GM12878 (cell line): ENCODE results near the gene PPP2R2B. TPM values are rescaled to one million over a fixed set of nuclear protein-coding genes. Genes with fewer than 3 reads are reported as not detected.

Experiments
- ATAC-seq: fragments of 200-7000 bp; cut with Tn5 transposase; 3 replicates; pipeline ENCODE4 v1.9.1; 2020; ENCODE audit warnings: mild to moderate bottlenecking, moderate library complexity
- BruUV-seq: library from RNA; stranded (reverse); fragments of 400-500 nt; replicated peaks from 2 replicates; lab custom pipeline; 2021; lab: Mats Ljungman, UMichigan
- CTCF ChIA-PET: fragments of 300-600 bp; sonication (Branson Sonifier 250); formaldehyde crosslinking; extraction: SDS; loops from one replicate; lab custom pipeline; 2021; ENCODE audit warnings: inconsistent platforms; lab: Yijun Ruan, JAX
- POLR2A ChIA-PET: fragments of 350-600 bp; formaldehyde crosslinking; extraction: SDS; loops from one replicate; lab custom pipeline; 2021; ENCODE audit warnings: inconsistent platforms; lab: Charles Lee
- RAD21 ChIA-PET: fragments of 300-600 bp; sonication (Branson Sonifier 250); formaldehyde crosslinking; loops from one replicate; lab custom pipeline; 2023; ENCODE audit warnings: antibody characterized with exemption; ENCODE audit not compliant: unreplicated experiment; lab: Charles Lee
- SMC1A ChIA-PET: fragments of 300-600 bp; sonication (Branson Sonifier 250); formaldehyde crosslinking; loops from one replicate; lab custom pipeline; 2023; ENCODE audit not compliant: unreplicated experiment, uncharacterized antibody; lab: Charles Lee
- DNase-seq: peaks from one replicate; pipeline ENCODE4 v3.0.0-alpha.2; 2011; ENCODE audit warnings: low read depth, low spot score
- FAIRE-seq: peaks from 3 replicates; lab custom pipeline; 2011; peaks lifted over from hg19 to GRCh38; lab: Jason Lieb, UNC
- H2AFZ ChIP-seq: 2 replicates; pipeline ENCODE4 v1.6.0; 2011; ENCODE audit warnings: low read depth, low read length, control low read depth; ENCODE audit not compliant: control insufficient read depth
- H3K27ac ChIP-seq: 2 replicates; pipeline ENCODE4 v1.5.1; 2011; ENCODE audit warnings: control low read depth; ENCODE audit not compliant: control insufficient read depth, insufficient read depth
- H3K27me3 ChIP-seq, 2 experiments: replicated peaks in 1 of 2; 2 replicates each; pipeline versions ENCODE4 v1.6.0 to v1.6.1; 2011; ENCODE audit warnings: low read length in 1 of 2; ENCODE audit not compliant: control insufficient read depth in 2 of 2, insufficient read depth in 2 of 2
- H3K36me3 ChIP-seq, 2 experiments: 2 replicates each; pipeline ENCODE4 v1.5.1; 2011; ENCODE audit warnings: low read length in 1 of 2; ENCODE audit not compliant: control insufficient read depth in 2 of 2, insufficient read depth in 2 of 2
- H3K4me1 ChIP-seq: 2 replicates; pipeline ENCODE4 v1.6.1; 2011; ENCODE audit warnings: mild to moderate bottlenecking, low read length, moderate library complexity, mixed read lengths; ENCODE audit not compliant: control insufficient read depth, insufficient read depth
- H3K4me2 ChIP-seq: 2 replicates; pipeline ENCODE4 v1.6.0; 2011; ENCODE audit warnings: control low read depth; ENCODE audit not compliant: control insufficient read depth, insufficient read depth
- H3K4me3 ChIP-seq: fragments of 200-600 bp; sonication (generic); 2 replicates; pipeline ENCODE4 v1.5.1; 2016
- H3K79me2 ChIP-seq: 2 replicates; pipeline ENCODE4 v1.6.0; 2011; ENCODE audit warnings: low read length; ENCODE audit not compliant: control insufficient read depth, insufficient read depth
- H3K9ac ChIP-seq: 2 replicates; pipeline ENCODE4 v1.8.0; 2011; ENCODE audit warnings: low read length, control low read depth, mixed read lengths; ENCODE audit not compliant: control insufficient read depth, insufficient read depth
- H3K9me3 ChIP-seq: replicated peaks from 3 replicates; pipeline ENCODE4 v1.5.1; 2011; ENCODE audit warnings: mild to moderate bottlenecking, low read length; ENCODE audit not compliant: control insufficient read depth, insufficient read depth
- H4K20me1 ChIP-seq: 2 replicates; pipeline ENCODE4 v1.6.0; 2011; ENCODE audit not compliant: control insufficient read depth, insufficient read depth
- CBX3 ChIP-seq: fragments of 200-600 bp; sonication (generic); IDR thresholded peaks from 2 replicates; pipeline ENCODE4 v1.6.1; 2016; ENCODE audit warnings: low read depth, borderline replicate concordance
- FOS ChIP-seq: IDR thresholded peaks from 3 replicates; pipeline ENCODE4 v1.6.1; 2011; ENCODE audit warnings: borderline replicate concordance; ENCODE audit not compliant: insufficient read length; ENCODE audit errors: extremely low read depth
- GABPA ChIP-seq: IDR thresholded peaks from 2 replicates; pipeline ENCODE4 v1.6.1; 2014; ENCODE audit warnings: antibody characterized with exemption, low read depth, mild to moderate bottlenecking, inconsistent platforms
- IRF4 ChIP-seq: IDR thresholded peaks from 2 replicates; pipeline ENCODE4 v1.6.1; 2011; ENCODE audit warnings: low read depth, low read length
- MTA3 ChIP-seq: IDR thresholded peaks from 2 replicates; pipeline ENCODE4 v1.6.1; 2012; ENCODE audit warnings: low read length, inconsistent platforms, borderline replicate concordance
- MYC ChIP-seq: IDR thresholded peaks from 2 replicates; pipeline ENCODE4 v1.6.1; 2011; ENCODE audit warnings: mild to moderate bottlenecking, low read length, moderate library complexity, inconsistent platforms; ENCODE audit not compliant: insufficient read depth, insufficient replicate concordance, insufficient read length, severe bottlenecking
- POLR2AphosphoS2 ChIP-seq: IDR thresholded peaks from 2 replicates; pipeline ENCODE4 v1.6.1; 2011; ENCODE audit warnings: low read depth, mild to moderate bottlenecking, low read length, improper control_type of control experiment, moderate library complexity
- SREBF1 ChIP-seq: IDR thresholded peaks from 2 replicates; pipeline ENCODE4 v1.6.1; 2012; ENCODE audit warnings: mild to moderate bottlenecking, low read length
- SUPT20H ChIP-seq: IDR thresholded peaks from 2 replicates; pipeline ENCODE4 v1.6.1; 2011; ENCODE audit warnings: low read depth, mild to moderate bottlenecking, low read length, moderate library complexity, borderline replicate concordance; ENCODE audit not compliant: control insufficient read depth
- TCF3 ChIP-seq: IDR thresholded peaks from 2 replicates; pipeline ENCODE4 v1.6.1; 2012; ENCODE audit warnings: low read depth, mild to moderate bottlenecking, low read length, borderline replicate concordance; ENCODE audit not compliant: insufficient read depth
- YY1 ChIP-seq: IDR thresholded peaks from 2 replicates; pipeline ENCODE4 v1.6.1; 2011; ENCODE audit warnings: low read depth, mild to moderate bottlenecking, low read length
- ZNF384 ChIP-seq: IDR thresholded peaks from 2 replicates; pipeline ENCODE4 v1.6.1; 2012; ENCODE audit warnings: low read depth, mild to moderate bottlenecking, low read length, improper control_type of control experiment, borderline replicate concordance
- whole genome bisulfite sequencing: methylation state at CpG from one replicate; pipeline ENCODE4 v1.1.6; 2016; ENCODE audit warnings: low lambda C conversion rate; ENCODE audit not compliant: insufficient replicate concordance, insufficient coverage; ENCODE audit errors: missing lambda C conversion rate; 5-methylcytosine and 5-hydroxymethylcytosine counted together
- in situ Hi-C: fragments of 300-500 bp; cut with MboI; formaldehyde crosslinking; loops from 9 replicates; pipeline ENCODE4 v1.14.3; 2018; ENCODE audit warnings: mixed read lengths
- intact Hi-C: fragments of 100-400 bp; cut with micrococcal nuclease; formaldehyde crosslinking; loops from one replicate; pipeline ENCODE4 v1.14.2; 2022; ENCODE audit not compliant: unreplicated experiment
- polyA plus RNA-seq, 11 experiments: library from polyadenylated mRNA; depleted of rRNA in 4 of 11; unstranded in 6 of 11; stranded (reverse) in 5 of 11; fragments of >200 nt; fragmentation: Nextera tagmentation in 4 of 11; fragmentation: Illumina TruSeq in 1 of 11; extraction: Ambion mirVana in 4 of 11; extraction: Trizol in 1 of 11; gene quantifications; 1 replicate in 1 of 11; 2 replicates in 10 of 11; pipeline versions ENCODE4 v1.2.1 to v1.2.3, GENCODE V29; 2011 to 2016; ENCODE audit warnings: inconsistent platforms in 2 of 11, missing spikeins in 2 of 11, low read depth in 1 of 11
- total RNA-seq, 4 experiments: library from RNA; depleted of rRNA in 3 of 4; stranded (reverse); fragments of >200 nt in 3 of 4; fragmentation: Illumina TruSeq in 1 of 4; extraction: Trizol in 1 of 4; gene quantifications; 2 replicates each; pipeline versions ENCODE4 v1.2.1 to v1.2.3, GENCODE V29; 2013 to 2021
- TF ChIP-seq, protein P1 (sequence below): fragments of 450-650 bp; IDR thresholded peaks from 2 replicates; pipeline ENCODE4 v1.6.1; 2018; ENCODE audit warnings: mild to moderate bottlenecking, low read depth, moderate library complexity; ENCODE audit not compliant: partially characterized antibody
- TF ChIP-seq, protein P2 (sequence below): IDR thresholded peaks from 2 replicates; pipeline ENCODE4 v1.6.1; 2012; ENCODE audit warnings: low read depth, low read length, improper control_type of control experiment
- TF ChIP-seq, protein P3 (sequence below): fragments of 450-650 bp; IDR thresholded peaks from 2 replicates; pipeline ENCODE4 v1.6.1; 2016; ENCODE audit warnings: mild to moderate bottlenecking
- TF ChIP-seq, protein P4 (sequence below): IDR thresholded peaks from 2 replicates; pipeline ENCODE4 v1.6.1; 2012; ENCODE audit warnings: low read depth, low read length, improper control_type of control experiment
- TF ChIP-seq, protein P5 (sequence below): fragments of 450-650 bp; IDR thresholded peaks from 2 replicates; pipeline ENCODE4 v1.6.1; 2014; ENCODE audit warnings: mild to moderate bottlenecking

PPP2R2B gene
- total and polyA plus RNA-seq, 10 of the 15 experiments (the other 5 are each of a cell fraction or from before 2014, with no cell fraction given): not detected

DNA sequence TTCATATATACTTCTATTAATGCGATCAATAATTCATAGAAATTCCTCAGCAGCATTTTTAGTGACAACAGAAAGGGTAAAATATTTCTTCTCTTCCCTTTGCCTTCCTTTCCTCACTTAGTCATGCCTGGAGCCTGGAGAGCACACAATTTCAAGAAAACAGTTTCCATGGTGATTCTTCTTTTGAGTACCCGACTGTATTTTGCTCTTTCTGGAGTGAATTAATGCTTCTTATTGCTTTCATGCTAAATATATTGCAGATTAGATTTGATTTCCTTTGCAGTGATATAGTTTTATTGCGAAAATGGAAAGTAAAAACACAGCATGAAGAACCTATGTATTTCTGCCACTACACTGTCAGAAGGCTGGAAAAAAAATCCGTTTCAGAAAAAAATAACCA, 153.5 kb downstream of the PPP2R2B start (continued):
- TF ChIP-seq, protein P1, sequence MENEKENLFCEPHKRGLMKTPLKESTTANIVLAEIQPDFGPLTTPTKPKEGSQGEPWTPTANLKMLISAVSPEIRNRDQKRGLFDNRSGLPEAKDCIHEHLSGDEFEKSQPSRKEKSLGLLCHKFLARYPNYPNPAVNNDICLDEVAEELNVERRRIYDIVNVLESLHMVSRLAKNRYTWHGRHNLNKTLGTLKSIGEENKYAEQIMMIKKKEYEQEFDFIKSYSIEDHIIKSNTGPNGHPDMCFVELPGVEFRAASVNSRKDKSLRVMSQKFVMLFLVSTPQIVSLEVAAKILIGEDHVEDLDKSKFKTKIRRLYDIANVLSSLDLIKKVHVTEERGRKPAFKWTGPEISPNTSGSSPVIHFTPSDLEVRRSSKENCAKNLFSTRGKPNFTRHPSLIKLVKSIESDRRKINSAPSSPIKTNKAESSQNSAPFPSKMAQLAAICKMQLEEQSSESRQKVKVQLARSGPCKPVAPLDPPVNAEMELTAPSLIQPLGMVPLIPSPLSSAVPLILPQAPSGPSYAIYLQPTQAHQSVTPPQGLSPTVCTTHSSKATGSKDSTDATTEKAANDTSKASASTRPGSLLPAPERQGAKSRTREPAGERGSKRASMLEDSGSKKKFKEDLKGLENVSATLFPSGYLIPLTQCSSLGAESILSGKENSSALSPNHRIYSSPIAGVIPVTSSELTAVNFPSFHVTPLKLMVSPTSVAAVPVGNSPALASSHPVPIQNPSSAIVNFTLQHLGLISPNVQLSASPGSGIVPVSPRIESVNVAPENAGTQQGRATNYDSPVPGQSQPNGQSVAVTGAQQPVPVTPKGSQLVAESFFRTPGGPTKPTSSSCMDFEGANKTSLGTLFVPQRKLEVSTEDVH: no peak
- TF ChIP-seq IRF4: no peak

DNA sequence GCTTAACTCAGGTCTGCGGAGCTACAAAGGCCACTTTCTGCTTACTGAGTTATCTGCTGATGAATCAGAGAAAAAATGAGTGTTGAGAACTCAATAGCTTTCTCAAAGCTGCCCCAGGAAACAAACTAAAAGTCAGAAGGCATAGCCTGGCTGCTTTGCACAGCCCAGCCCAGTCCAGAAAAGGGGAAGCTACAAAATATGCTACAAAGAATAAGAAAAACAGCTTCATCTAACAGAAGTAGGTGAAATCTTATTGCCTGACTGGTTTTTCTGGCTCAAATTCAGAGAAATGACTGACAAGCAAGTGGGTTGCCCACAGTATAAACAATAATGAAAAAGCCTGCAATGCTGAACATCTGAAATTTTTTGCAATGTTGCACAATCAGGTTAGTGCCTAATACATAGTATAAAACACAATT, 156.2 kb downstream of the PPP2R2B start:
- no TSS peak for BruUV-seq
- no peaks in the 10 kb centered on the region for H3K9me3 ChIP-seq
- H4K20me1 ChIP-seq: no peaks in the 10 kb centered on the region
- H3K9ac ChIP-seq: no peak overlapping the region
- H3K4me3 ChIP-seq: no peak overlapping the region
- FAIRE-seq (no peak), ATAC-seq (no peak), DNase-seq (no peak)
- no peak overlapping the region for H3K4me2 ChIP-seq
- intact Hi-C loops (no loop called here), in situ Hi-C loops (no loop called here)
- RAD21 ChIA-PET: no interaction called here
- SMC1A ChIA-PET: no interaction called here
- no peak overlapping the region for H3K27ac ChIP-seq
- H3K36me3 ChIP-seq: no peaks in the 10 kb centered on the region
- H3K79me2 ChIP-seq: no peaks in the 10 kb centered on the region
- WGBS: 0% methylated on average over 1 of the region's 1 CpG
- no peaks in the 10 kb centered on the region; a peak in 1 of 4 replicates for H3K27me3 ChIP-seq
- POLR2A ChIA-PET: no interaction called here
- no peak overlapping the region for H2AFZ ChIP-seq
- H3K4me1 ChIP-seq: no peaks in the 10 kb centered on the region
- CTCF ChIA-PET: no interaction called here
- TF ChIP-seq ZNF384 (no peak), POLR2AphosphoS2 (no peak), SUPT20H (no peak), GABPA (no peak), YY1 (no peak), SREBF1 (no peak), TCF3 (no peak), MTA3 (no peak), FOS (no peak), CBX3 (no peak), MYC (no peak)
- TF ChIP-seq, protein P2, sequence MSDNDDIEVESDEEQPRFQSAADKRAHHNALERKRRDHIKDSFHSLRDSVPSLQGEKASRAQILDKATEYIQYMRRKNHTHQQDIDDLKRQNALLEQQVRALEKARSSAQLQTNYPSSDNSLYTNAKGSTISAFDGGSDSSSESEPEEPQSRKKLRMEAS: no peak
- TF ChIP-seq, protein P3, sequence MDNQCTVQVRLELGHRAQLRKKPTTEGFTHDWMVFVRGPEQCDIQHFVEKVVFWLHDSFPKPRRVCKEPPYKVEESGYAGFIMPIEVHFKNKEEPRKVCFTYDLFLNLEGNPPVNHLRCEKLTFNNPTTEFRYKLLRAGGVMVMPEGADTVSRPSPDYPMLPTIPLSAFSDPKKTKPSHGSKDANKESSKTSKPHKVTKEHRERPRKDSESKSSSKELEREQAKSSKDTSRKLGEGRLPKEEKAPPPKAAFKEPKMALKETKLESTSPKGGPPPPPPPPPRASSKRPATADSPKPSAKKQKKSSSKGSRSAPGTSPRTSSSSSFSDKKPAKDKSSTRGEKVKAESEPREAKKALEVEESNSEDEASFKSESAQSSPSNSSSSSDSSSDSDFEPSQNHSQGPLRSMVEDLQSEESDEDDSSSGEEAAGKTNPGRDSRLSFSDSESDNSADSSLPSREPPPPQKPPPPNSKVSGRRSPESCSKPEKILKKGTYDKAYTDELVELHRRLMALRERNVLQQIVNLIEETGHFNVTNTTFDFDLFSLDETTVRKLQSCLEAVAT: no peak
- TF ChIP-seq, protein P4, sequence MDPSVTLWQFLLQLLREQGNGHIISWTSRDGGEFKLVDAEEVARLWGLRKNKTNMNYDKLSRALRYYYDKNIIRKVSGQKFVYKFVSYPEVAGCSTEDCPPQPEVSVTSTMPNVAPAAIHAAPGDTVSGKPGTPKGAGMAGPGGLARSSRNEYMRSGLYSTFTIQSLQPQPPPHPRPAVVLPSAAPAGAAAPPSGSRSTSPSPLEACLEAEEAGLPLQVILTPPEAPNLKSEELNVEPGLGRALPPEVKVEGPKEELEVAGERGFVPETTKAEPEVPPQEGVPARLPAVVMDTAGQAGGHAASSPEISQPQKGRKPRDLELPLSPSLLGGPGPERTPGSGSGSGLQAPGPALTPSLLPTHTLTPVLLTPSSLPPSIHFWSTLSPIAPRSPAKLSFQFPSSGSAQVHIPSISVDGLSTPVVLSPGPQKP: no peak
- TF ChIP-seq, protein P5, sequence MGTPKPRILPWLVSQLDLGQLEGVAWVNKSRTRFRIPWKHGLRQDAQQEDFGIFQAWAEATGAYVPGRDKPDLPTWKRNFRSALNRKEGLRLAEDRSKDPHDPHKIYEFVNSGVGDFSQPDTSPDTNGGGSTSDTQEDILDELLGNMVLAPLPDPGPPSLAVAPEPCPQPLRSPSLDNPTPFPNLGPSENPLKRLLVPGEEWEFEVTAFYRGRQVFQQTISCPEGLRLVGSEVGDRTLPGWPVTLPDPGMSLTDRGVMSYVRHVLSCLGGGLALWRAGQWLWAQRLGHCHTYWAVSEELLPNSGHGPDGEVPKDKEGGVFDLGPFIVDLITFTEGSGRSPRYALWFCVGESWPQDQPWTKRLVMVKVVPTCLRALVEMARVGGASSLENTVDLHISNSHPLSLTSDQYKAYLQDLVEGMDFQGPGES: no peak
